SH-SY5Y (cell line): Measurements from ENCODE around the gene NOL4L.

ENCODE experiments used
- GATA2 ChIP-seq: IDR thresholded peaks from 2 replicates; pipeline ENCODE4 v1.6.1; 2011; ENCODE audit warnings: mild to moderate bottlenecking, low read depth, low read length
- GATA3 ChIP-seq: IDR thresholded peaks from 2 replicates; pipeline ENCODE4 v1.6.1; 2011; ENCODE audit warnings: low read depth, mild to moderate bottlenecking, low read length, moderate library complexity

- TF ChIP-seq GATA3 (no peak), GATA2 (no peak)
These were observed 99.2 kb downstream of the NOL4L start for GRCh38 chr20:32485770-32486478.
